HG03558 (cell line): ENCODE measurements around the gene RANBP10.

Experiments
- ATAC-seq: cut with Tn5 transposase; IDR thresholded peaks from one replicate; pipeline ENCODE4 v1.9.1; 2021; ENCODE audit warnings: moderate number of reproducible peaks; ENCODE audit not compliant: unreplicated experiment; ENCODE audit errors: extremely low read depth

Gene RANBP10

GRCh38 chr16:67683767-67684166, 122.6 kb downstream of the RANBP10 start:
- ATAC-seq: no peak

- no peak for ATAC-seq
These were observed 126.1 kb downstream of the RANBP10 start for GRCh38 chr16:67679935-67680897.

GRCh38 chr16:67678354-67679023, 127.9 kb downstream of the RANBP10 start:
- no peak for ATAC-seq

GRCh38 chr16:67677712-67678111, 128.6 kb downstream of the RANBP10 start:
- ATAC-seq: no peak

GRCh38 chr16:67676939-67677338, 129.4 kb downstream of the RANBP10 start:
- ATAC-seq: no peak

GRCh38 chr16:67676516-67676915, 129.8 kb downstream of the RANBP10 start:
- no peak for ATAC-seq

GRCh38 chr16:67675999-67676398, 130.4 kb downstream of the RANBP10 start:
- no peak for ATAC-seq

- no peak for ATAC-seq
These were observed 130.8 kb downstream of the RANBP10 start for GRCh38 chr16:67675579-67675935.

GRCh38 chr16:67674851-67675578, 131.3 kb downstream of the RANBP10 start:
- ATAC-seq: no peak

GRCh38 chr16:67673712-67674580, 132.4 kb downstream of the RANBP10 start:
- no peak for ATAC-seq
